Lower lobe of right lung (tissue), 2 donors: ENCODE measurements around the gene PLXNA4. TPM values are rescaled to one million over a fixed set of nuclear protein-coding genes. Genes with fewer than 3 reads are reported as not detected.

Experiments
- ATAC-seq, 2 donors: fragments of 200-7000 bp; cut with Tn5 transposase; one replicate each; pipeline ENCODE4 v1.9.1; 2020 to 2022; ENCODE audit warnings: mild to moderate bottlenecking in 2 of 2, moderate library complexity in 2 of 2
- DNase-seq: peaks from one replicate; pipeline ENCODE4 v3.0.0-alpha.2; 2020
- H3K27ac ChIP-seq: fragments of 200-600 bp; one replicate; pipeline ENCODE4 v1.8.0; 2022
- H3K27me3 ChIP-seq: fragments of 200-600 bp; one replicate; pipeline ENCODE4 v1.8.0; 2022; ENCODE audit warnings: low read depth
- H3K36me3 ChIP-seq: fragments of 200-600 bp; one replicate; pipeline ENCODE4 v1.8.0; 2022; ENCODE audit warnings: mild to moderate bottlenecking
- H3K4me1 ChIP-seq: fragments of 200-600 bp; one replicate; pipeline ENCODE4 v1.8.0; 2022
- H3K4me3 ChIP-seq: fragments of 200-600 bp; one replicate; pipeline ENCODE4 v1.8.0; 2022; ENCODE audit warnings: mild to moderate bottlenecking
- H3K9me3 ChIP-seq: fragments of 200-600 bp; one replicate; pipeline ENCODE4 v1.8.0; 2022
- intact Hi-C: fragments of 100-400 bp; cut with DNase I; formaldehyde crosslinking; loops from one replicate; pipeline ENCODE4 v1.11.0; 2022
- total RNA-seq: library from RNA; stranded (reverse); fragmentation: NEBNext Ultra II Directional; extraction: Animal tissue kit (Norgen Biotek cat#: 25700); gene quantifications from one replicate; pipeline ENCODE4 v1.2.1, GENCODE V29; 2021
- TF ChIP-seq, protein P1 (sequence below): fragments of 200-600 bp; IDR thresholded peaks from one replicate; pipeline ENCODE4 v1.8.0; 2022; ENCODE audit warnings: antibody characterized with exemption, mild to moderate bottlenecking
- donor health status: DM: no; HTN: yes; CAD: no; lungs with severe emphysema.

Gene PLXNA4
- total RNA-seq, 1 donor from 2014 or later, result 4.3 TPM

DNA sequence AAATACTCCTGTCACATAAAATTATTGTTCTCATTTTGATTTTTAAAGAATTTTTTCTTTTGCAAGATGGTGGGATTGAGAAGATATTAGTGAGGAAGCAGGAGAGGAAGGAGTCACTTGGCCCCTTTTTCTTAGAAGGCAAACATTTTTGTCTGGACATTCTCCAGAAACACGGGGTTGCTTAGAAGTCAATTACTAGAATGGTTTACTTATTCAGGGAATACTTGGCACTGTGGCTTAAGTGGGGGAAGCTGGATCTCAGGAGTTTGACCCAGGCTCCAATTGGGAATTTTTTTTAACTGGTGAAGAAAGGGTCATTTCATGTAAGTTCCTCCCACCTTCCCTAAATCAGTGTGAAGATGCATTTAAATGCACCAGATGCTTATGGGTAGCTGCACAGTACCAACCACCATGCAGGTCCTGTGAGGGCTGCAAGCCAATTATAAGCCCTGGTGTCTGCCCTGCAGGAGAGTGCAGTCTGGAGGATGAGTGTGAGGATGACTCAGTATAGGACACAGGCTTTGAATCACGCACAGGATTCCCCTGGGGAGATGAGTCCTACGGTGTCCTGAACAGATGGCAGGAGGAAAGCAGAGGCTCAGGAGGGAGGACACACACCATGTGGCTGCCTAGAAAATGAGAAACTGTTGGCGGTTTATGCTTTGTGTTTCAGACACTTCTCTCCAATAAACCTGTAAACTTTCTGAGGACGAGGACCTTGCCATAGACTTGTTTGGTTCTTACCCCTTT lies 299.1 kb downstream of the PLXNA4 start:
- Histone ChIP-seq H3K4me1 (no peaks in the 10 kb centered on the region), H3K36me3 (no peaks in the 10 kb centered on the region), H3K27me3 (no peaks in the 10 kb centered on the region), H3K4me3 (no peak overlapping the region), H3K9me3 (no peaks in the 10 kb centered on the region), H3K27ac (no peak overlapping the region)
- DNase-seq, result no peak
- intact Hi-C loops, result no loop called here
- TF ChIP-seq, protein P1, sequence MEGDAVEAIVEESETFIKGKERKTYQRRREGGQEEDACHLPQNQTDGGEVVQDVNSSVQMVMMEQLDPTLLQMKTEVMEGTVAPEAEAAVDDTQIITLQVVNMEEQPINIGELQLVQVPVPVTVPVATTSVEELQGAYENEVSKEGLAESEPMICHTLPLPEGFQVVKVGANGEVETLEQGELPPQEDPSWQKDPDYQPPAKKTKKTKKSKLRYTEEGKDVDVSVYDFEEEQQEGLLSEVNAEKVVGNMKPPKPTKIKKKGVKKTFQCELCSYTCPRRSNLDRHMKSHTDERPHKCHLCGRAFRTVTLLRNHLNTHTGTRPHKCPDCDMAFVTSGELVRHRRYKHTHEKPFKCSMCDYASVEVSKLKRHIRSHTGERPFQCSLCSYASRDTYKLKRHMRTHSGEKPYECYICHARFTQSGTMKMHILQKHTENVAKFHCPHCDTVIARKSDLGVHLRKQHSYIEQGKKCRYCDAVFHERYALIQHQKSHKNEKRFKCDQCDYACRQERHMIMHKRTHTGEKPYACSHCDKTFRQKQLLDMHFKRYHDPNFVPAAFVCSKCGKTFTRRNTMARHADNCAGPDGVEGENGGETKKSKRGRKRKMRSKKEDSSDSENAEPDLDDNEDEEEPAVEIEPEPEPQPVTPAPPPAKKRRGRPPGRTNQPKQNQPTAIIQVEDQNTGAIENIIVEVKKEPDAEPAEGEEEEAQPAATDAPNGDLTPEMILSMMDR, result no peak
- no peak for ATAC-seq

DNA sequence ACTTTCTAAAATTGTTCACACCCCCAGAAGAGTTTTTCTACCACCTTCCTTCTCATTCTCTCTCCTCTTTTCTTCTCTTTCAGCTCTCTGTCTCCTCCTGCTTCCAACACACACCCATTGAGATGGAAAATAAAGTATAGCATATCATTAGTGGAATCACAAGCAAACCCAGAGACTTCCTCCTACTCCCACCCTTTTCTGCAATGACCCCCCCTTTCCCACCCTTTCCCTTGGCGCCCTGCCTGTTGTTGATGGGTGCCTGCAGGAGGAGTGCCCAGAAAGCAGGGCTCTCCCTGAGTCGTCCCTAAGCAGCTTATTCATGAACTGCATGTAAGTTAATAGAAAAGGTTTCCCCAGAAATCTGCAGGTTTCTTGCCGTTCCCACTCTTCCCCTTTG lies 300.0 kb downstream of the PLXNA4 start:
- DNase-seq, result no peak
- TF ChIP-seq, protein P1, result no peak
- ATAC-seq, result no peak
- no peak overlapping the region for H3K27ac ChIP-seq
- no peaks in the 10 kb centered on the region for H3K27me3 ChIP-seq
- no peaks in the 10 kb centered on the region for H3K36me3 ChIP-seq
- intact Hi-C loops, result no loop called here
- no peaks in the 10 kb centered on the region for H3K4me1 ChIP-seq
- no peak overlapping the region for H3K4me3 ChIP-seq
- H3K9me3 ChIP-seq, result no peaks in the 10 kb centered on the region

DNA sequence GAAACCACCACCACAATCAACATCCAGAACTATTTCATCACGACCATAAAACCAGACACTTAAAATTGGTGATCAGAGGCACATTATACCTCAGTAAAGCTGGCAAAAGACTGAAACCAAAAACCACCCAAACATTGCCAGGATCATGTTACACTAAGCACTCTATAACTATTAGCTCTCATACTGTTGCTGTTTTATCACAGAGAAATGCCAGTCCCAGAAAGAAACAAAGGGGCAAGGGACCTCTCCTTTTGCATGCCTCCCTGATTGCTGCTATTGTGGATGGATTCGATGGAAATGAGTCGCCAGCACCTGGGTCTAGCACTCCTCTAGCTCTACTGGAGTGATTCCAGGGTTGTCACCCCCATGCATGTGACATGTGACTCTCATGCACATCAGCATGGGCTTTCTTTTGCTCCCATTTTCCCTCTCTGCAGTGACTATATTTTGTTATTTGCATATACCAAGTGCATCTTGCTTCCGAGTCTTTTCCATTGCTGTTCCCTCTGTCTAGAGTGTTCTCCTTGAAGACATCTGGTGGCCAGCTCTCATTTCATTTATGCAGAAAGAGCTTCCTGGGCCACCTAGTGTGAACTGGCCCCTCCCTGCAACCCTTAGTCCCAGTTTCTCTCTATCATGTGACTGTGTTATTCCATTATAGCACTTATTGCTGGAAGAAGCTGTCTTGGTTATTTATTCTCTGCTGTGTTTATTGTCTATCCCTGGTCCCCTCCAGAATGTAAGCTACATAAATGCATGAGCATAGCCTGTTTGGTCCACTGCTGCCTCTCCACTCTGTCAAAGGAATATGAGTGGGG lies 300.6 kb downstream of the PLXNA4 start:
- Histone ChIP-seq H3K4me3 (no peak overlapping the region), H3K4me1 (no peaks in the 10 kb centered on the region), H3K36me3 (no peaks in the 10 kb centered on the region), H3K27ac (no peak overlapping the region), H3K9me3 (no peaks in the 10 kb centered on the region), H3K27me3 (no peaks in the 10 kb centered on the region)
- TF ChIP-seq, protein P1, result no peak
- DNase-seq, result no peak
- ATAC-seq, result no peak
- intact Hi-C loops, result no loop called here

DNA sequence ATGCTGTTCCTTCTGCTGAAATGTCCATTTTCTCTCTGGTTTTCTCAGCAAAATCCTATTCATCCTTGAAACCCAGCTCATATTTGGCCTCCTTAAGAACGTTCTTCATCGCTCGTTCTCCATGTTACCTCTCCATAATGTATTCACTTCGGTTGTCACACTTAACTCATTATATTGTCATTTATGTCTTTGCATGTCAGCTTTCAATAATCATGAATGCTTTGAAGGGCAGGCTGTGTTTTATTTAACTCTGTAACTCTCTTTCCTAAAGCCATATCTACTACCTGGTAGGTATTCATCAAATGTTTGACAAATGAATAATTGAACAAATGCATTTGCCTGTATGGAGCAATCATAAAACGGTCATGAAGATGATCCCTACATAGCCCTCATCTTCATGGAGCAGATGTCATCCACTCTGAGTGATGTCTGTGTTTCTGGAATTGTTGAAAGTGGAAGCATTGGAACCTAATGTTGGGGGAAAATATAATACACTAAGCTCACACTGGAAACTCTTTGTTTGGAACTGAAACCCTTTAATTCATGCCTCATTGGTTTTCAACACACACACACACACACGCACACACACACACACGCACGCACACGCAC lies 303.4 kb downstream of the PLXNA4 start:
- intact Hi-C loops, result no loop called here
- Histone ChIP-seq H3K27ac (no peak overlapping the region), H3K4me1 (no peaks in the 10 kb centered on the region), H3K27me3 (no peaks in the 10 kb centered on the region), H3K4me3 (no peak overlapping the region), H3K9me3 (no peaks in the 10 kb centered on the region), H3K36me3 (no peaks in the 10 kb centered on the region)
- TF ChIP-seq, protein P1, result no peak
- DNase-seq (no peak), ATAC-seq (no peak)

DNA sequence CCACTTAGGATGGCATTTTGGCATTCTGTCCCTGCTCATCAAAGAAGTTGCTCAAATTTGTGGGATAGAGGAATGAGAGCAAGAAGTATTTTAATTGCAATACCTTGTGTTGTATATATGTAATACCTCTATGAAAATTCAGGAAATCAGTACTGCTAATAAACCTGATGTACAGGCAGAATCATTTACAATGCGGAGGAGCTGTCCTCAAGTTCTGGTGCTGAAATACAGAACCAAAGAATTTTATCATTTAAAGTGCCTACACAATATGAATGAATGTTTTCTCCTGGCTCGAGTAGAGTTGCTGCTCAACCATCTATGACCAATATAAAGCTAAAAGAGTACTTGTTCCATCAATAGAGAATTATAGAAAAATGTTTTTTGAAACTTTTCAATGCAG lies 305.8 kb downstream of the PLXNA4 start:
- Histone ChIP-seq H3K4me1 (no peaks in the 10 kb centered on the region), H3K9me3 (no peaks in the 10 kb centered on the region), H3K4me3 (no peak overlapping the region), H3K27me3 (no peaks in the 10 kb centered on the region), H3K27ac (no peak overlapping the region), H3K36me3 (no peaks in the 10 kb centered on the region)
- no peak for ATAC-seq
- DNase-seq, result no peak
- intact Hi-C loops, result no loop called here
- TF ChIP-seq, protein P1, result no peak
